HepG2 (cell line): ENCODE data around the gene RPL37A. TPM values are rescaled to one million over a fixed set of nuclear protein-coding genes. Genes with fewer than 3 reads are reported as not detected.
A peak's percentile ranks its signal among the peaks of the same experiment; 100 is the strongest.

Source experiments
- ATAC-seq: fragments of 200-7000 bp; cut with Tn5 transposase; 3 replicates; pipeline ENCODE4 v1.9.1; 2020; ENCODE audit warnings: mild to moderate bottlenecking, moderate library complexity
- BruUV-seq: library from RNA; stranded (reverse); fragments of 400-500 nt; replicated peaks from 2 replicates; lab custom pipeline; 2021; lab: Mats Ljungman, UMichigan
- CTCF ChIA-PET: fragments of 300-600 bp; formaldehyde crosslinking; extraction: SDS; loops from one replicate; lab custom pipeline; 2021; ENCODE audit warnings: low total read pairs, inconsistent platforms, low intra/inter-chr PET ratio; lab: Yijun Ruan, JAX
- POLR2A ChIA-PET: fragments of 350-600 bp; sonication (Branson Sonifier 250); formaldehyde crosslinking; loops from one replicate; lab custom pipeline; 2020; ENCODE audit warnings: antibody characterized with exemption, inconsistent platforms; lab: Yijun Ruan, JAX
- DNase-seq: peaks from one replicate; pipeline ENCODE4 v3.0.0-alpha.2; 2015; ENCODE audit warnings: low spot score
- FAIRE-seq: peaks from 3 replicates; lab custom pipeline; 2011; peaks lifted over from hg19 to GRCh38; lab: Jason Lieb, UNC
- H2AFZ ChIP-seq: one replicate; pipeline ENCODE4 v1.6.1; 2011; ENCODE audit warnings: low read length, inconsistent platforms
- H3K27ac ChIP-seq: fragments of 300-600 bp; 3 replicates; pipeline ENCODE4 v1.8.0; 2011; ENCODE audit warnings: mixed run types, mild to moderate bottlenecking, mixed read lengths, low read length, inconsistent platforms; ENCODE audit not compliant: insufficient read depth; ENCODE audit errors: extremely low read length
- H3K27me3 ChIP-seq, 2 experiments: fragments of 200-600 bp in 1 of 2; 2 replicates in 1 of 2; 3 replicates in 1 of 2; pipeline versions ENCODE4 v1.6.0 to v1.8.0; 2011; ENCODE audit warnings: low read length in 2 of 2, mild to moderate bottlenecking in 2 of 2, moderate library complexity in 2 of 2, inconsistent platforms in 1 of 2; ENCODE audit not compliant: insufficient read depth in 2 of 2, control insufficient read depth in 1 of 2
- H3K36me3 ChIP-seq, 2 experiments: fragments of 200-600 bp in 1 of 2; replicated peaks in 1 of 2; 2 replicates in 1 of 2; 3 replicates in 1 of 2; pipeline versions ENCODE4 v1.5.1 to v1.8.0; 2011; ENCODE audit warnings: low read length in 2 of 2, inconsistent platforms in 1 of 2; ENCODE audit not compliant: insufficient read depth in 2 of 2, control insufficient read depth in 1 of 2
- H3K4me1 ChIP-seq: 2 replicates; pipeline ENCODE4 v1.5.1; 2012; ENCODE audit warnings: low read length, inconsistent platforms; ENCODE audit not compliant: insufficient read depth
- H3K4me2 ChIP-seq: 2 replicates; pipeline ENCODE4 v1.6.0; 2011; ENCODE audit warnings: low read depth, low read length, inconsistent platforms
- H3K4me3 ChIP-seq, 3 experiments: fragments of 200-600 bp in 1 of 3; sonication (generic), shearing (Covaris generic) in 1 of 3; replicated peaks in 1 of 3; 2 replicates each; pipeline ENCODE4 v1.5.1; 2011 to 2016; ENCODE audit warnings: low read length in 3 of 3, inconsistent platforms in 2 of 3, low read depth in 2 of 3, mild to moderate bottlenecking in 2 of 3, control low read depth in 1 of 3, mixed read lengths in 1 of 3; ENCODE audit not compliant: insufficient read depth in 1 of 3
- H3K79me2 ChIP-seq: one replicate; pipeline ENCODE4 v1.6.1; 2011; ENCODE audit warnings: low read length, inconsistent platforms; ENCODE audit not compliant: insufficient read depth
- H3K9ac ChIP-seq: 2 replicates; pipeline ENCODE4 v1.6.0; 2011; ENCODE audit warnings: mild to moderate bottlenecking, low read depth, low read length, inconsistent platforms; ENCODE audit not compliant: insufficient read depth
- H3K9me3 ChIP-seq: 2 replicates; pipeline ENCODE4 v1.5.1; 2012; ENCODE audit warnings: mild to moderate bottlenecking, low read length
- H4K20me1 ChIP-seq: 2 replicates; pipeline ENCODE4 v1.6.0; 2011; ENCODE audit warnings: inconsistent platforms, mild to moderate bottlenecking, low read length, moderate library complexity; ENCODE audit not compliant: insufficient read depth
- BRCA1 ChIP-seq: sonication (generic); formaldehyde crosslinking; IDR thresholded peaks from 2 replicates; pipeline ENCODE4 v1.4.0; 2020; ENCODE audit warnings: missing genetic modification reagents
- KDM2A ChIP-seq: sonication (generic); formaldehyde crosslinking; IDR thresholded peaks from 2 replicates; pipeline ENCODE4 v1.4.0; 2020; ENCODE audit warnings: low read depth, missing genetic modification reagents, borderline replicate concordance
- KDM6A ChIP-seq: IDR thresholded peaks from 2 replicates; pipeline ENCODE4 v1.6.1; 2016; ENCODE audit warnings: low read depth
- ZNF337 ChIP-seq: sonication (generic); formaldehyde crosslinking; IDR thresholded peaks from 2 replicates; pipeline ENCODE4 v1.5.1; 2020; ENCODE audit warnings: missing genetic modification reagents, low read depth, mild to moderate bottlenecking, borderline replicate concordance
- ZNF772 ChIP-seq: sonication (generic); formaldehyde crosslinking; IDR thresholded peaks from 2 replicates; pipeline ENCODE4 v1.5.0; 2020; ENCODE audit warnings: mild to moderate bottlenecking, missing genetic modification reagents
- ZNF788 ChIP-seq: sonication (generic); formaldehyde crosslinking; IDR thresholded peaks from 2 replicates; pipeline ENCODE4 v1.5.0; 2020; ENCODE audit warnings: mild to moderate bottlenecking, missing genetic modification reagents, borderline replicate concordance
- WGBS: methylation state at CpG from one replicate; pipeline ENCODE4 v1.1.6; 2017; ENCODE audit warnings: low lambda C conversion rate; 5-methylcytosine and 5-hydroxymethylcytosine counted together
- in situ Hi-C: cut with HindIII; loops from 2 replicates; pipeline ENCODE4 v1.10.0; 2017; ENCODE audit warnings: low pct_unique_long_range_greater_than_20kb; ENCODE audit not compliant: extremely low pct_ligation_motif_present
- intact Hi-C: fragments of 100-400 bp; cut with micrococcal nuclease; formaldehyde crosslinking; loops from one replicate; pipeline ENCODE4 v1.10.0; 2022; ENCODE audit not compliant: unreplicated experiment
- polyA plus RNA-seq, 8 experiments: library from polyadenylated mRNA; depleted of rRNA in 3 of 8; stranded (reverse) in 7 of 8; unstranded in 1 of 8; fragments of >200 nt; fragmentation: Illumina TruSeq in 4 of 8; extraction: Trizol in 4 of 8; gene quantifications; 2 replicates each; pipeline versions ENCODE4 v1.2.1 to v1.2.3, GENCODE V29; 2011 to 2016; ENCODE audit warnings: low read depth in 4 of 8, missing spikeins in 1 of 8, mixed read lengths in 1 of 8; ENCODE audit not compliant: insufficient read depth in 1 of 8
- total RNA-seq, 5 experiments: library from RNA; depleted of rRNA; stranded (reverse); fragments of >200 nt; fragmentation: Illumina TruSeq; extraction: Trizol; gene quantifications; 2 replicates each; pipeline ENCODE4 v1.2.3, GENCODE V29; 2016; ENCODE audit warnings: low read depth in 1 of 5
- TF ChIP-seq, protein P1 (sequence below): IDR thresholded peaks from 2 replicates; pipeline ENCODE4 v1.4.0; 2020; ENCODE audit warnings: mild to moderate bottlenecking, missing genetic modification reagents

The RPL37A gene
- total and polyA plus RNA-seq, 2 of the 13 experiments (the other 11 are each of a cell fraction or from before 2014, with no cell fraction given), result 6,902 to 7,910 TPM

DNA sequence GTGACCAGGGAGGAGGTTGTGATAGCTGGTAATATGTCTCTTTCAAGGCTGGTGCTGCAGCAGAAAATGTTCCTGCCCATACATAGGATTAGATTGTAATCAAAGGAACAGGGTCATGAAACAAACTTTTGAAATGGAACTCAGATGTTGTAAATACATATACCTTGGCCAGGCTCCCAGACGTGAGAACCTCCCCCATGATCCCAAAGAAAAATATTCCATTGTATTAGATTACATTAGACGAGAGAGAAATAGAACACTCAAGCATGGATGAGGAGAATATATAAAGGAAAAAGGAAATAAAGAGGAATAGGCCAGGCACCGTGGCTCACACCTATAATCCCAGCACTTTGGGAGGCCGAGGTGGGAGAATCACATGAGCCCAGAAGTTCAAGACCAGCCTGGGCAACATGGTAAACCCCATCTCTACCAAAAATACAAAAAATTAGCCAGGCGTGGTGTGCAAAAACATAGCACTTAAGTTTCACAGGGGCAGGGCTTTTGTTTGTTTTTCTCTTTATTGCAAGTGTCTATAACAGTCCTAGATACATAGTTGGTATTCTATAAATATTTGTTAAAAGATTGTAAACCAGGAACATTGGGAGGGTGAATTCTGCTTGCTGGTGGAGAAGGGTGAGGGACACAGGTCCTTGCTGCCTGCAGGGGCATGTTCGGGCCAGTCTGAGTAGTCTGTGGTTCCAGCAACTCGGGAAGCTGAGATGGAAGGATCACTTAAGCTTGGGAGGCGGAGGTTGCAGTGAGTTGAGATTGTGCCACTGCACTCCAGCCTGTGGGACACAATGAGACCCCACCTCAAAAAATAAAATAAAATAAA lies 52.8 kb downstream of the RPL37A start:
- CTCF ChIA-PET, result no interaction called here
- Histone ChIP-seq H3K9me3 (no peaks in the 10 kb centered on the region), H3K4me1 (peaks cover 52% of the 10 kb centered on the region), H3K4me2 (no peak overlapping the region), H3K9ac (no peak overlapping the region), H4K20me1 (no peaks in the 10 kb centered on the region), H3K79me2 (no peaks in the 10 kb centered on the region), H3K36me3 (no peaks in the 10 kb centered on the region), H2AFZ (no peak overlapping the region), H3K4me3 (no peak overlapping the region), H3K27ac (no peak overlapping the region), H3K27me3 (no peaks in the 10 kb centered on the region)
- FAIRE-seq (no peak), DNase-seq (peak; percentile 41), ATAC-seq (no peak)
- no TSS peak for BruUV-seq
- intact Hi-C loops, result no loop called here
- WGBS, result 62% methylated on average over 8 of the region's 8 CpGs
- POLR2A ChIA-PET, result interaction anchor here (1.6 kb wide), 1 partner anchor 21 kb away, joined by 4 read pairs; no protein-coding TSS in a partner anchor
- in situ Hi-C loops, result no loop called here
- TF ChIP-seq ZNF788, result no peak
- TF ChIP-seq KDM2A (CRISPR knock-in tag), result 0 out of 2 replicates have a peak, but pooled peaks have one; percentile 23
- no peak for TF ChIP-seq BRCA1 (CRISPR knock-in tag)
- no peak for TF ChIP-seq KDM6A (CRISPR knock-in tag)
- TF ChIP-seq ZNF772 (CRISPR knock-in tag), result peak; percentile 8; the same call in 1 of the 2 replicates
- 0 out of 2 replicates have a peak, but pooled peaks have one; percentile 17 for TF ChIP-seq ZNF337 (CRISPR knock-in tag)
- TF ChIP-seq, protein P1, sequence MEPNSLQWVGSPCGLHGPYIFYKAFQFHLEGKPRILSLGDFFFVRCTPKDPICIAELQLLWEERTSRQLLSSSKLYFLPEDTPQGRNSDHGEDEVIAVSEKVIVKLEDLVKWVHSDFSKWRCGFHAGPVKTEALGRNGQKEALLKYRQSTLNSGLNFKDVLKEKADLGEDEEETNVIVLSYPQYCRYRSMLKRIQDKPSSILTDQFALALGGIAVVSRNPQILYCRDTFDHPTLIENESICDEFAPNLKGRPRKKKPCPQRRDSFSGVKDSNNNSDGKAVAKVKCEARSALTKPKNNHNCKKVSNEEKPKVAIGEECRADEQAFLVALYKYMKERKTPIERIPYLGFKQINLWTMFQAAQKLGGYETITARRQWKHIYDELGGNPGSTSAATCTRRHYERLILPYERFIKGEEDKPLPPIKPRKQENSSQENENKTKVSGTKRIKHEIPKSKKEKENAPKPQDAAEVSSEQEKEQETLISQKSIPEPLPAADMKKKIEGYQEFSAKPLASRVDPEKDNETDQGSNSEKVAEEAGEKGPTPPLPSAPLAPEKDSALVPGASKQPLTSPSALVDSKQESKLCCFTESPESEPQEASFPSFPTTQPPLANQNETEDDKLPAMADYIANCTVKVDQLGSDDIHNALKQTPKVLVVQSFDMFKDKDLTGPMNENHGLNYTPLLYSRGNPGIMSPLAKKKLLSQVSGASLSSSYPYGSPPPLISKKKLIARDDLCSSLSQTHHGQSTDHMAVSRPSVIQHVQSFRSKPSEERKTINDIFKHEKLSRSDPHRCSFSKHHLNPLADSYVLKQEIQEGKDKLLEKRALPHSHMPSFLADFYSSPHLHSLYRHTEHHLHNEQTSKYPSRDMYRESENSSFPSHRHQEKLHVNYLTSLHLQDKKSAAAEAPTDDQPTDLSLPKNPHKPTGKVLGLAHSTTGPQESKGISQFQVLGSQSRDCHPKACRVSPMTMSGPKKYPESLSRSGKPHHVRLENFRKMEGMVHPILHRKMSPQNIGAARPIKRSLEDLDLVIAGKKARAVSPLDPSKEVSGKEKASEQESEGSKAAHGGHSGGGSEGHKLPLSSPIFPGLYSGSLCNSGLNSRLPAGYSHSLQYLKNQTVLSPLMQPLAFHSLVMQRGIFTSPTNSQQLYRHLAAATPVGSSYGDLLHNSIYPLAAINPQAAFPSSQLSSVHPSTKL (CRISPR knock-in tag), result peak; percentile 41; the same call in 1 of the 2 replicates
